GM15510 (cell line): Measurements from ENCODE around the gene PODNL1.

Experiments used
- POLR2A ChIP-seq: IDR thresholded peaks from 3 replicates; pipeline ENCODE4 v1.6.1; 2011; ENCODE audit warnings: borderline replicate concordance; ENCODE audit not compliant: insufficient read length; ENCODE audit errors: extremely low read depth

Gene PODNL1

GRCh38 chr19:13881692-13882418 is 56.4 kb downstream of the PODNL1 start:
- no peak for TF ChIP-seq POLR2A

DNA sequence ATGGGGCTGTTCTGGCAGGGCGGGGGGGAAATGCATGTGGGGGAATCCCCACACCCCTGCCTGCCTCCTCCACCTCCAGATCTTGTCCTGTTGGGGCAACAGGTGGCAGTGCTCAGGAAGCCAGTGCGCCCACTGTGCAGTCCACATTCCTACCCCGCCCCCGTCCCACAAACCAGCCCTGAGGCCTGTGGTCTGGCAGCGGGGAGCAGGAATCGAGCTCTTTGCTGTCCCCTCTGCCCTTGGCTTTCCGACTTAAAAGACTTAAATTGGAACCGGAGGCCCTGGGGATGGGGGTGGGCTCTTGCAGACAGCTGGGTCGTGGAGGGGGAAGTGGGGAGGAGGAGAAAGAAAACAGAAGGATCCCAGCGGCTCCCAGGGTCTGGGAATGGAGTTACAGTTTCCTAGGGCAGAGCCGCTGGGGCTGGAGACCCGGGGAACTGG is 56.9 kb downstream of the PODNL1 start:
- TF ChIP-seq POLR2A: no peak
